Transverse colon (tissue), 4 donors: Measurements from ENCODE around the gene MARK2. TPM values are rescaled to one million over a fixed set of nuclear protein-coding genes. Genes with fewer than 3 reads are reported as not detected.

ENCODE experiments used
- DNase-seq: peaks from one replicate; pipeline ENCODE4 v3.0.0-alpha.2; 2019
- H3K27ac ChIP-seq, 4 donors: fragments of 200-600 bp; sonication (generic); 2 replicates each; pipeline ENCODE4 v1.5.1; 2016 to 2018; ENCODE audit warnings: inconsistent platforms in 4 of 4
- H3K27me3 ChIP-seq: fragments of 200-600 bp; sonication (generic); 2 replicates; pipeline ENCODE4 v1.5.1; 2017; ENCODE audit warnings: inconsistent platforms
- H3K36me3 ChIP-seq, 4 donors: fragments of 200-600 bp; sonication (generic); 2 replicates each; pipeline ENCODE4 v1.5.1; 2017 to 2019; ENCODE audit warnings: inconsistent platforms in 4 of 4
- H3K4me1 ChIP-seq, 4 donors: fragments of 200-600 bp; sonication (generic); 2 replicates each; pipeline ENCODE4 v1.5.1; 2017 to 2020; ENCODE audit warnings: inconsistent platforms in 4 of 4
- H3K4me3 ChIP-seq, 4 donors: fragments of 200-600 bp; sonication (generic); 1 replicate in 1 of 4; 2 replicates in 3 of 4; pipeline versions ENCODE4 v1.5.1 to v1.6.1; 2017 to 2019; ENCODE audit warnings: inconsistent platforms in 4 of 4
- H3K9me3 ChIP-seq, 2 donors: fragments of 200-600 bp; sonication (generic); 2 replicates each; pipeline ENCODE4 v1.5.1; 2017 to 2019; ENCODE audit warnings: inconsistent platforms in 2 of 2
- CTCF ChIP-seq, 5 experiments: fragments of 200-600 bp in 3 of 5; fragments of 450-650 bp in 2 of 5; sonication (generic) in 3 of 5; IDR thresholded peaks; 1 replicate in 2 of 5; 2 replicates in 3 of 5; pipeline ENCODE4 v1.5.1; 2016 to 2017; ENCODE audit warnings: antibody characterized with exemption in 5 of 5, inconsistent platforms in 3 of 5, mild to moderate bottlenecking in 2 of 5, moderate library complexity in 1 of 5
- EP300 ChIP-seq: sonication (generic); formaldehyde crosslinking; IDR thresholded peaks from one replicate; pipeline ENCODE4 v1.6.1; 2017; ENCODE audit warnings: antibody characterized with exemption, low read depth
- POLR2A ChIP-seq: fragments of 450-650 bp; IDR thresholded peaks from one replicate; pipeline ENCODE4 v1.6.1; 2016; ENCODE audit warnings: antibody characterized with exemption, mild to moderate bottlenecking, moderate library complexity
- POLR2AphosphoS5 ChIP-seq, 3 donors: sonication (generic); formaldehyde crosslinking; IDR thresholded peaks; one replicate each; pipeline ENCODE4 v1.6.1; 2016; ENCODE audit warnings: antibody characterized with exemption in 3 of 3
- WGBS, 2 donors: methylation state at CpG; one replicate each; pipeline ENCODE4 v1.1.5; 2018; ENCODE audit warnings: low coverage in 1 of 2; 5-methylcytosine and 5-hydroxymethylcytosine counted together
- in situ Hi-C, 4 donors: fragments of 200-750 bp; cut with MboI; loops; one replicate each; pipeline versions ENCODE4 v1.15.0 to v1.15.1; 2017; ENCODE audit warnings: low sequenced_read_pairs in 3 of 4, low pct_ligation_motif_present in 1 of 4, low pct_unique_long_range_greater_than_20kb in 1 of 4
- intact Hi-C: fragments of 100-400 bp; cut with DNase I; formaldehyde crosslinking; loops from one replicate; pipeline ENCODE4 v1.15.1; 2023; ENCODE audit warnings: low total_unique reads
- total RNA-seq, 4 donors: library from RNA; depleted of rRNA; stranded (reverse); fragments of >200 nt; gene quantifications; one replicate each; pipeline ENCODE4 v1.1.0, GENCODE V29; 2016

The MARK2 gene
- total RNA-seq, 4 donors from 2014 or later = 33.0 to 106 (median 77.8) TPM

- no peaks in the 10 kb centered on the region for H3K36me3 ChIP-seq
- H3K4me1 ChIP-seq = peaks cover 42 to 52% (median 49%) of the 10 kb centered on the region in 4 donors
- 22% methylated on average over 36 of the region's 41 CpGs; no CpG with 5 or more reads in 1 of the 2 donors for WGBS, 2 donors
- no peaks in the 10 kb centered on the region for H3K9me3 ChIP-seq
- in situ Hi-C loops = no loop called here
- peak overlapping the region in 3 of 4 donors; percentile 20 to 44 (median 28) for H3K4me3 ChIP-seq
- H3K27ac ChIP-seq = peak overlapping the region; percentile 84 to 90 (median 86)
- intact Hi-C loops = loop anchor here (5.0 kb wide), 1 partner anchor 72 kb away; no protein-coding TSS in a partner anchor
- no peak for TF ChIP-seq POLR2AphosphoS5 (IDR thresholded peaks at IDR 0.05)
- TF ChIP-seq EP300 = no peak
- no peak for TF ChIP-seq CTCF (IDR thresholded peaks at IDR 0.05)
- no peak for TF ChIP-seq POLR2A
- peak; percentile 50 for DNase-seq
- no peaks in the 10 kb centered on the region for H3K27me3 ChIP-seq
These were observed 80.6 kb downstream of the MARK2 start for GRCh38 chr11:63919267-63920125.

- no peak for TF ChIP-seq CTCF (IDR thresholded peaks at IDR 0.05)
- peak; percentile 65 for TF ChIP-seq POLR2A
- no peak for TF ChIP-seq EP300
- TF ChIP-seq POLR2AphosphoS5 (IDR thresholded peaks at IDR 0.05) = peak; percentile 10 to 79 (median 75)
- no peaks in the 10 kb centered on the region for H3K36me3 ChIP-seq
- peaks cover 42 to 52% (median 49%) of the 10 kb centered on the region in 4 donors for H3K4me1 ChIP-seq
- H3K4me3 ChIP-seq = peak overlapping the region in 2 of 4 donors; percentile 28 to 44
- H3K9me3 ChIP-seq = no peaks in the 10 kb centered on the region
- H3K27me3 ChIP-seq = no peaks in the 10 kb centered on the region
- intact Hi-C loops = loop anchor here (5.0 kb wide), 1 partner anchor 73 kb away; no protein-coding TSS in a partner anchor
- peak overlapping the region; percentile 84 to 90 (median 86) for H3K27ac ChIP-seq
- 20 to 38% methylated on average over 4 to 19 of the region's 22 CpGs for WGBS, 2 donors
- in situ Hi-C loops = no loop called here
- peak; percentile 89 for DNase-seq
These were observed 81.4 kb downstream of the MARK2 start for GRCh38 chr11:63920126-63920938.

GRCh38 chr11:63920939-63921417 lies 82.1 kb downstream of the MARK2 start:
- in situ Hi-C loops = no loop called here
- no peaks in the 10 kb centered on the region for H3K36me3 ChIP-seq
- H3K27me3 ChIP-seq = no peaks in the 10 kb centered on the region
- intact Hi-C loops = loop anchor here (5.0 kb wide), 1 partner anchor 74 kb away; no protein-coding TSS in a partner anchor
- no peaks in the 10 kb centered on the region for H3K9me3 ChIP-seq
- H3K27ac ChIP-seq = peak overlapping the region in 1 of 4 donors; percentile 90
- no peak overlapping the region for H3K4me3 ChIP-seq
- peak; percentile 28 for DNase-seq
- 69% methylated on average over 14 of the region's 14 CpGs; no CpG with 5 or more reads in 1 of the 2 donors for WGBS, 2 donors
- H3K4me1 ChIP-seq = peaks cover 40 to 46% (median 46%) of the 10 kb centered on the region in 4 donors
- no peak for TF ChIP-seq POLR2AphosphoS5 (IDR thresholded peaks at IDR 0.05)
- TF ChIP-seq CTCF (IDR thresholded peaks at IDR 0.05) = peak in 2 of 5 experiments; percentile 18 to 31
